ENCODE measurements around the gene TCF4.

DNA sequence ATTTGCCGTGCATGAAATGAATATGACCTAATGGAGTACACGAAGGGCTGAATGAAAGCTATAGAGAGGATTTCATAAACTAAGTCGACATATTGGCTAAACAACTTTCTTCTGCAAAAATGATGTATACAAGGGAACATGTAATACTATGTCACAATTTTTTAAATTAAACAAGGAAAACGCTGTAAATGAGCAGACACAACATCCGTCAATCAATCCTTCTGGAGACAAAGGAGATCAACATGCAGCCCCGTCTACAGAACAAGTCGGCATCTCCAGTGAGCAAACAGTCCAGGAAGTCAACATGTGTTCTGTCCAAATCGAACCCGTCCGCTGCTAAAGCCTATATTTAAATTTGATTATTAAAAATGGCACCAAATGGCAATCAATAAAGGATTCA, 180.8 kb downstream of the TCF4 start:
- TF ChIP-seq, protein P1, sequence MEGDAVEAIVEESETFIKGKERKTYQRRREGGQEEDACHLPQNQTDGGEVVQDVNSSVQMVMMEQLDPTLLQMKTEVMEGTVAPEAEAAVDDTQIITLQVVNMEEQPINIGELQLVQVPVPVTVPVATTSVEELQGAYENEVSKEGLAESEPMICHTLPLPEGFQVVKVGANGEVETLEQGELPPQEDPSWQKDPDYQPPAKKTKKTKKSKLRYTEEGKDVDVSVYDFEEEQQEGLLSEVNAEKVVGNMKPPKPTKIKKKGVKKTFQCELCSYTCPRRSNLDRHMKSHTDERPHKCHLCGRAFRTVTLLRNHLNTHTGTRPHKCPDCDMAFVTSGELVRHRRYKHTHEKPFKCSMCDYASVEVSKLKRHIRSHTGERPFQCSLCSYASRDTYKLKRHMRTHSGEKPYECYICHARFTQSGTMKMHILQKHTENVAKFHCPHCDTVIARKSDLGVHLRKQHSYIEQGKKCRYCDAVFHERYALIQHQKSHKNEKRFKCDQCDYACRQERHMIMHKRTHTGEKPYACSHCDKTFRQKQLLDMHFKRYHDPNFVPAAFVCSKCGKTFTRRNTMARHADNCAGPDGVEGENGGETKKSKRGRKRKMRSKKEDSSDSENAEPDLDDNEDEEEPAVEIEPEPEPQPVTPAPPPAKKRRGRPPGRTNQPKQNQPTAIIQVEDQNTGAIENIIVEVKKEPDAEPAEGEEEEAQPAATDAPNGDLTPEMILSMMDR (IDR thresholded peaks at IDR 0.05), result no peak
- TF ChIP-seq EZH2 (IDR thresholded peaks at IDR 0.05; ENCODE audit: borderline replicate concordance, insufficient read depth, low read depth, low read length, poor library complexity, severe bottlenecking), result no peak

All from B cell (primary cell).